GM18870 (cell line): Measurements from ENCODE around the gene AP5Z1.

ENCODE experiments used
- ATAC-seq: cut with Tn5 transposase; IDR thresholded peaks from one replicate; pipeline ENCODE4 v1.9.1; 2021; ENCODE audit warnings: moderate library complexity; ENCODE audit not compliant: unreplicated experiment

The AP5Z1 gene

DNA sequence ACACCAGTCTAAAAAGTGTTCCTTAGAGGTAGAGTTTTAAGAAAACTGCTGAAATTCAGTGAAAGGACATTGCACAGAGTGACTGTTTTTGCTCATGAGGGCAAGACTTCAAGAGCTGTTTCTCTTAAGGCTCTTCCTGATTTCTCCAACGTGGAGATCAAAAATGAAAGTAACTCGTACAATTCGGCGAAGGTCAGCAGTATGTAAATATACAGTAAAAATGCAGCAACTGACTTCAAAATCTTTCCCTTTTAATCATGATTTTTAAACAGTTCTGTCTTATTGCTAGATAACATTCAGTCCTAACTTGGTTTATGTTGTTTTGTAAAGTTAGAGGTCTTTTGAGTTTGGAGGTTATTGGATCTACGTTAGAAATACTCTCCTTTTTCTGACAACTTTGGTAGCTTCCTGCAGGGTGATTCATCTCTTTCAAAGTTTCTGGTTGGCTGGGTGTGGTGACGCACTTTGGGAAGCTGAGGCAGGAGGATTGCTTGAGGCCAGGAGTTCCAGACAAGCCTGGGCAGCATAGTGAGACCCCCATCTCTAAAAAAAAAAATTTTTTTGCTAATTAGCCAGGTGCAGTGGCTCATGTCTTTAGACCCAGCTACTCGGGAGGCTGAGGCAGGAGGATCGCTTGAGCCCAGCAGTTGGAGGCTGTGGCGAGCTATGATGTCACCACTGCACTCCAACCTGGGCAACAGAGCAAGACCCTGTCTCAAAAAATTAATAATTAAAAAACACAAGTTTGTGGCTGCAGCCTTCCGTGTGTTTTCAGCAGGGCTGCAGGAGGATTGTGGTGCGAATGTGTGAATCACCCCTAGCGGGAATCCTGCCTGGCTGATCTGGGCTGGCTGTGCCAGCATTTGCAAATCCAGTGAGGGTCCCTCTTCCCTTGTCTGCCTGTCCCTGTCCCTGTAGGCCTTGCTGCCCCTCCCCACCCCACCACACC lies 29.2 kb upstream of the AP5Z1 start:
- no peak for ATAC-seq

DNA sequence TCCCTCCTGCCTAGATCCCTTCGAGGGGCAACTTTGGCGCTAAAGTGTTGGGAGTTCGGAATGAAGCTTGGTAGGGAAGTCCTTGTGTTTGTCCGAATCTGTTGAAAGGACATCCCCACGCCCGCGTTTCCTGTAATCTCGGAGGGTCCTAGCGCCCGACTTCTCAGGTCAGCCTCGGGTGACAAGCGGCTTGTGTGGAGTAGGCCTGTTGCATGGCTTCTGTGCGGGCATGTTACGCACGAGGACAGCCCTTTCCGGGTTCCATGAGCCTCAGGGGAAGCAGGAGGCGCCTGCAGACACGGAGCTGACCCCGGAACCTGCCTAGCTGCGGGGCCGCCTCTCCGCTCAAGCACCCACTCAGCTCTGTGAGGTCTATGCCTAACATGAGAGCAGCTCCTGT lies 28.4 kb upstream of the AP5Z1 start:
- ATAC-seq: no peak

DNA sequence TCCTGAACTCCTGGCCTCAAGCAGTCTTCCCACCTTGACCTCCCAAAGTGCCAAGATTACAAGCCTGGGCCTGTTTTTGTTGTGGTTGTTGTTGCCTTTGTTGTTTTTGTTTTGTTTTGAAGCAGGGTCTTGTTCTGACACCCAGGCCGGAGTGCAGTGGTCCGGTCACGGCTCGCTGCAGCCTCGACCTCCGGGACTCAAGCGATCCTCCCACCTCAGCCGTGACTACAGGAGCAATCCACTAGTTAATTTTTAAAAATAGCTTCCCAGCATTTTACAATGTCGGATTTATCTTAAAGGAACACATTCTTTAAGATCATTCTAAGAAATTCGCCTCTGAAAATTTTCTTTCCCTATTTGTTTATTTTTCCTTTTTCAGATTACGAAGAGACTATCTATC lies 27.7 kb upstream of the AP5Z1 start:
- no peak for ATAC-seq

DNA sequence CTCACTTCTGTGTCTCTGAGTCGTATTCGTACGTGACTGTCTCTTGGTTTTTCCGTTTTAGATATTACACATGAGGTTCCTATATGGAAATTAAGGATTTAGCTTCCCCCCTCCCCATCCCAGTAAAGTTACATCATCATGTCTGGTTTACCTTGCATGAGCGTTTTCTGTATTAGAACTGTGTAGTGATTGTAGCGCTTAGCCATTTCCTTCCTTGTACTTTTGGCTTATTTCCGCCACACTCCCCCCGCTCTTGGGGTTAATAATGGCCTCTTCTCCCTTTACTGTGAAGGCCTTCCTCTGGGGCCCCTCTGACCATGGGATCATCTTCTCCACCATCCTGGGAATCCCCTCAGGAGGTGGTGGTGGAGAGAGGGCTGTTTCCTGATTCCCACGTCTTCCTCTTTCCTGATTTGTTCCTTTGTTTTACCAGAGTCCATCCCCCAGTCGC lies 27.2 kb upstream of the AP5Z1 start:
- no peak for ATAC-seq

DNA sequence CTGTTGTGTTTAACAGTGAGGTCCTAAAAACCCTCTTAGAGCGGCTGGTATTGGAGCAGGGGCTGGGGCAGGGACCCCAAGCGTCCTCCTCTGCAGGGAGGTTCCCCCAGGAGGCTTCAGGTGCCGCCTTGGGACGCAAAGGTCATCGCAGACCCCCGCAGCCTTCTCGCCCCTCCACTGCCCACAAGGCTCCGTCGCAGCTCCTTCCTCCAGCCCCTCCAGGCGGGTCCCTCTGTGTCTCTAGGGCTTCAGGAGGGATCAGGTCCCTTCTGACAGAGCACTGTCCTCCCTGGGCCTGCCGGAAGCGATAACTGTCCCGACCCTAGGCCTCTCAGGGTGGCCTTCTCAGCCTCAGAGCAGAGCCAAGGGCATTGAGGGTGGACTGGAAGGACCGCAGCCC lies 26.1 kb upstream of the AP5Z1 start:
- no peak for ATAC-seq

DNA sequence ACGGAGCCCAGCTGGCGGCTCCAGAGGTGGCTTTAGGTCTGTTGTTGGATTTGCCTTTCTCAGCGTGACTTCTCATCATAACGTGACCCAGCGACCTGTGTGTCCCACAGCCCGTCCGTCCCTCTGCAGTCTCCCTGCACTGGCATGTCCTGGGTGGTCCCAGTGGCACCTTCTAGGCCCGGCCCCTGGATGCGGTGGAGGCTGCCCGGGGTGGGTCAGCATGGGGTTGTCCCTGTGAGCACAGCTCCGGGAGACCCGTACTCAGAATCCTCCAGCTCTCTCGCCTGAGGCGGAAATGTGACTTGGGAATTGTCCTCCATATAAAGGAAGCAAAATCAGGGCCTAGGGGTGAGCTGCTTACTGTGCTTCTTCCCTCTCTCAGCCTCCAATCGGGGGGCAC lies 25.6 kb upstream of the AP5Z1 start:
- no peak for ATAC-seq

DNA sequence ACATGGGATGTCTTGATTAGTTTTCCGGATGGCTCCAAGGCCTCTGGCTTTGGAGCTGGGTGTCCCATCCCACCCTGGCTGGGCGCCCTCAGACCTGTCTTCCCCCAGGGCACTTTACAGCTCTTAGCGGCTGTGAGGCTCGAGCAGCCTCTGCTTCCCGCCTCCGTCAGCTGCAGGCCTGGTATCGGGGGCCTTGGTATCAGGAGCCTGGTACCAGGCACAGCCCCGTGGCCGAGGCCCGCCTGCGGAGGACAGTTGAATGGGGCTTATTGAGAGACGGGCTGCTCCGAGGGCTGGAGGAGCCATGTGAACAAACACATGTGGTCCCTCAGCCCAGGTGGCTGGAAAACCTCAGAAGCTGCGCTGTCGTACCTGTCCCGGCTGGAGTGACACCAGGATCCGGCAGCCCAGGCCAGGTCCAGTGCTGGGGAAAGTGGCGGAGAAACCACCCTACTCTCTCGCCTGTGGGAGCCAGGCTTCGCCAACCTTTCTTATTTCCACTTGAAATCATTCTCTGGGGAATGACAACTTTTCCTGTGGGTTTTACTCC lies 23.9 kb upstream of the AP5Z1 start:
- ATAC-seq: no peak

DNA sequence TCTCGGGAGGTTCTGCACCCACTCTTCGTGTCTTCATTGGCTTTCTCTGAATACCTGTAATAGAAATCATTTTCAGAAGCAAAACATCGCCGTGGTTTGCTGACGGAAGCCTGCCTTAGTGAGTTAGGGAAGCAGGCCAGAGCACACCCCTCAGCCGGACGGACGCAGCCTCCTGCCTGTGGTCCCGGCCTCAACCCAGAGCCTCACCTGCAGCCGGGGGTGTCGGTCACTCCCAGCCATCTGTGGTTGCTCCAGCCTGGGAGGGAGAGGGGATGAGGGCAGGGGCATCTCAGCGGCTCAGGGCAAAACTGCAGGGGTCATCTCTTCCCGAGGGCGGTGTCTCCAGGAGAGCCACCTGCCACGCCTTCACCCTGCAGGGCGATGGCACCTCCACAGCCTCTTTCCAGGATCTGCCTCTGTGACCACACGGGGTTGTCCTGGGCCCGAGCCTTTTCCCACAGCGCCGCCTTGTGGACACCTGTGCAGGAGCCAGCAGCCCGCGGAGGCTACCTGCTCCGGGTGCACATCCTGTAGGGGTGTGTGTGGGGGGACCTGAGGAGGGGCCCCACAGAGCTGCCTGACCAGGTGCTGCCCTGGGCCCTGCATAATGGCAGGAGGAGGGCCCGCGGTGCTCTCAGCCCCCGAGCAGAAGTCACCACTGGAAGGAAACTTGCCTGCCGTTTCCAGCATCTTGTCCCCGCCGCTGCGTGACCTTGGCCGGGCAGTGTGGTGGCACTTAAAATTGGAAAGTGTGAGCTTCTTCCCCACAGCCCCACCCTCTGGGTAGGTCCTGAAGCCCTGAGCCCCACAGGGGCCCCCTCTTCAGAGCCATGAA lies 21.6 kb upstream of the AP5Z1 start:
- peak; percentile 63 for ATAC-seq

DNA sequence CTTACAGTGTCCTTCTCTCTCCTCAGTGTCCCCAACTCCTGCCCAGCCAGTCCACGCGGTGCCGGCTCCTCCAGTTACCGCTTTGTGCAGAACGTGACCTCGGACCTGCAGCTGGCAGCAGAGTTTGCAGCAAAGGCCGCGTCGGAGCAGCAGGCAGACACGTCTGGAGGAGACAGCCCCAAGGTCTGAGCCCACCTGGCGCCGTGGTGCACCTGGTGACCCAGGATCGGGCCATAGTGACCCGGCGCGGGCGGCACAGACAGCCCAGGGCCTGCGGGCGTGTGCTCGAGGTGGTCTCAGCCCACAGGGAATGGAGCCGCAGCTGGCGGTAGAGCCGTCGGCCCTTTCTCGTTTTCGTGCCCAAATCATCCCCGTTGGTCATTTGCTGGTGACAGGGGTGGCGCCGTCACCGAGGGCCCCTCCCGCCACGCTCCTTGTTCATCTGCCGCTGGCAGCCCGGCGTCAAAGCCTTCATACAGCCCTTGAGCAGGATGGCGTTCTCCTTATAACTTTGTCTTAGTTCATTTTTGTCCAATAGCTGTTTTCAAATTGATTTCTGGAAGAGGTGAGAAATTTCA lies 20.9 kb upstream of the AP5Z1 start:
- no peak for ATAC-seq

DNA sequence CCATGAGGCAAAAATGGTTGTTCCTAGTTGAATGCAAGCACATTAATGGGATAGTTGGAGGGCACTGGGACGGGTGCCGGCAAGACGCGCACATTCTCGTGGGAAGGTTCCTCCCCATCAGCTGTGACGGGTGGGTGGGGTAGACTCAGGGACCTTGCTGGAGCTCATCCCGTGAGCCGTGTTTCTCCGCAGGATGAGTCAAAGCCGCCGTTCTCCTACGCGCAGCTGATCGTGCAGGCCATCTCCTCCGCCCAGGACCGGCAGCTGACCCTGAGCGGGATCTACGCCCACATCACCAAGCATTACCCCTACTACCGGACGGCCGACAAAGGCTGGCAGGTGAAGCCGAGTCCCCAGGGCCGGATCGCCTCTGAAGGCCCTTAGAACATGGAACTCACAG lies 20.4 kb upstream of the AP5Z1 start:
- no peak for ATAC-seq

DNA sequence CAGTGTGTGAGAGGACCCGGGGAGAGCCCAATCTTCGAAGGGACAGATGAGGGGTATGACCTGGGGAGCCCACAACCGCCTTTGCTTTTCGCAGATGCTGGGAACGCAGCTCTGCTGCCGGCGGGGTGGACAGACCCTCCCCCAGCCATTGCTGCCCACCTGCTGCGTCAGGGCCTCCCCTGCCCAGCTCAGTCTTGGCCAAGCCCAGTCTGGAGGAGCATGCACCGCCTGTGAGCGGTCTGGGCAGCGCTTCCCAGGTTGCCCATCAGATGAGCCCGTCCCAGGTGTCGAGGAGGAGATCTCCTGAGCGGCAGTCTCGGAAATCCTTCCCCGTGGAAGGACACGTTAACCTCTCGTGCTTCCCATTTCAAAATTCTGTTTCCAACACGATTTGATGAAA lies 17.3 kb upstream of the AP5Z1 start:
- ATAC-seq: no peak

DNA sequence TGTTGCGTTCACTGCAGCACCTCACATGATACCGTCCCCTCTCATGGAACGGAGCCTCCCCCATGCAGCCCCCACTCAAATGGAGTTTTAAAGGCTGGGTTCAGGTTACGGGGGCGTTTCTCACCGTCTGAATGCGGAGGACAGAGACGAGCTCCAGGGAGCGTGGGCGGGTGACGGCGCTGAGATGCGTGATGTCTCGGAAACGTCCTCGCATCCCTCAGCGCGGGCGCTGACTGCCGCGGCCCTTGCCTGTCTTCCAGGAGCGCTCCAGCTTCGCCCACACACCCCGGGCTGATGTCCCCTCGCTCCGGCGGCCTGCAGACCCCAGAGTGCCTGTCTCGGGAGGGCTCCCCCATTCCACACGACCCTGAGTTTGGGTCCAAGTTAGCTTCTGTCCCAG lies 16.6 kb upstream of the AP5Z1 start:
- no peak for ATAC-seq

DNA sequence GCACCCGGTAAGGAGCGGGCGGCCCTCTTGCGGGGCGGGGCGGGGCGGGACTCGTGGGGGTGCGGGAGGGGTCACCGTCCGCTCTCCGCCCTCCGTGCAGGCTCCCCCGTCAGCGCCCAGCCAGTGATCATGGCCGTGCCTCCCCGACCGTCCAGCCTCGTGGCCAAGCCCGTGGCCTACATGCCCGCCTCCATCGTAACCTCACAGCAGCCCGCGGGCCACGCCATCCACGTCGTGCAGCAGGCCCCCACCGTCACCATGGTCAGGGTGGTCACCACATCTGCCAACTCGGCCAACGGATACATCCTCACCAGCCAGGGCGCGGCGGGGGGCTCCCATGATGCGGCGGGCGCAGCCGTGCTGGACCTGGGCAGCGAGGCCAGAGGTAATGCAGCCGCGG lies 16.2 kb upstream of the AP5Z1 start:
- no peak for ATAC-seq

DNA sequence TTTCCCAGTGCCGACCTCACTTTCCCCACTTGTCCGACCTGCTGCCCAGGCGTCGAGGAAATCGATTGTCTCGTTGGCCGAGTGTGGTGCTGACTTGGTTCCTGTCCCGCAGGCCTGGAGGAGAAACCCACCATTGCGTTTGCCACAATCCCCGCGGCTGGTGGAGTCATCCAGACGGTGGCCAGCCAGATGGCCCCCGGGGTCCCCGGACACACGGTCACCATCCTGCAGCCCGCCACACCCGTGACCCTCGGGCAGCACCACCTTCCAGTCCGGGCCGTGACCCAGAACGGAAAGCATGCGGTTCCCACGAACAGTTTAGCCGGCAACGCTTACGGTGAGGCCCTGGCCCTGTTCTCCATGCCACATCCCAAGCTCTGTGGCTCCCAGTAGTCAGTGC lies 14.5 kb upstream of the AP5Z1 start:
- ATAC-seq: no peak

DNA sequence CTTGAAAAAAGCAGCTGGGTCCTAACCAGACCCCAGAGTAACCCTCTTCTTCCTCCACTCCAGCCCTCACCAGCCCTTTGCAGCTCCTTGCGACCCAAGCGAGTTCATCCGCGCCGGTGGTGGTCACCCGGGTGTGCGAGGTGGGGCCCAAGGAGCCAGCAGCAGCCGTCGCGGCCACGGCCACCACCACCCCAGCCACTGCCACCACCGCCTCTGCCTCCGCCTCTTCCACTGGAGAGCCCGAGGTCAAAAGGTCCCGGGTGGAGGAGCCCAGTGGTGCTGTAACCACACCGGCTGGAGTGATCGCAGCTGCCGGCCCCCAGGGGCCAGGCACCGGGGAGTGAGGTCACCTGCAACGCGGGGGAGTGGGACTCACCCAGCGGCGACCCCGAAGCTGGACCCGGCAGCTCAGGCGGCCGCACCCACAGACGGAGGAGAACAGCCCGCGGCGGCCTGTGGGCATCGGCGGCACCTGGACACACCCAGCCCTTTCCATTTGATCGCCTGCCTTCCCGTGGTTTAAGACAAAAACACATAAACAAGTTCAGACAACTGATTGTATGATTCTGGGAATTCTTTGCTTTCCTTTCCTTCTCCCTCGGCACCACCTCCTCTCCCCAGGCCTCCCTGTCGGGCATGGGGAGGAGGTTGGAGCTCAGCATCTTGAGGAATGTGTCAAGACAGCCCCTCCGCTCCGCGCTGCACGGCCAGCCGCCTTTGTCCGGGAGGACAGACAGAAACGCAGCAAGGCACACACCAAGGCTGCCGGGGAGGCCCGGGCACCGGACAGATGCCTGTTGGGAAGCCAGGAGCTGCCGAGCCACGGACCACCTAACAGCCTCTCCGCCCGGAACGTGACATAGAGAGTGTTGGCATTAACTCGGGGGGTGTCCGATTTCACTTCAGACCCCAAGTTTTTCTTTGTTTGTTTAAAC lies 13.0 kb upstream of the AP5Z1 start:
- no peak for ATAC-seq

DNA sequence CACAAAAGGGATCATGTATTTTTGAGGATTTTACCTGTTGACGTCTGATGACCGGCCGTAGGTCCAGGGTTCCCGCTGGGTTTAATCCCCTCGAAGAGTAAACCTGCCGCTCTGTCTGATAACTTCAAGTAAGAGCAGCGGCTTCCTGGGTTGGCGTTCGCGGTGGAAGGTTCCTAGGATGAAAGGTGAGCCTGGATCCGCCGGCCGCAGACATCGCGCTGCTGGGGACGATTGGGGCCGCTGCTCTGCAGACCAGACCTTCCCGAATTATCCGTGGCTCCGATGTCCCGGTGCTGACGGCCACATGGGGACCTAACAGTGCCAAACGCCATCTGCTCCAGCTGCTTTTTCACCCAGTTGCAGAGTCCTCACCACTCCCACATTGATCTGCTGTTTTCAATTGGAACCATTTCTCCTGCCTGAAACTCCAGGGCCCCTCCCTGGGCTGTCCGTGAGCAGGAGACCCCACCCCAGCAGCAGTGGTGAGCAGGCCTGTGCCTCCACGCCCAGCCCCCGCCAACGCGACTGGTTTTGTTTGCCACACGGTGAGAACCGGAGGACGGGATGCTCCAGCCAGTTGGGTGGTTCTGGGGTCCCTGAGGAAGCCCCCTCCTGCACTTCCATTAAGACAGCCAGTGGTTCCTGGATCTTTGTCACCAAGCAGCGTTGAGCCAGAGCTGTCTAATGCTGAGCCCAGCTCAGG lies 12.2 kb upstream of the AP5Z1 start:
- no peak for ATAC-seq

DNA sequence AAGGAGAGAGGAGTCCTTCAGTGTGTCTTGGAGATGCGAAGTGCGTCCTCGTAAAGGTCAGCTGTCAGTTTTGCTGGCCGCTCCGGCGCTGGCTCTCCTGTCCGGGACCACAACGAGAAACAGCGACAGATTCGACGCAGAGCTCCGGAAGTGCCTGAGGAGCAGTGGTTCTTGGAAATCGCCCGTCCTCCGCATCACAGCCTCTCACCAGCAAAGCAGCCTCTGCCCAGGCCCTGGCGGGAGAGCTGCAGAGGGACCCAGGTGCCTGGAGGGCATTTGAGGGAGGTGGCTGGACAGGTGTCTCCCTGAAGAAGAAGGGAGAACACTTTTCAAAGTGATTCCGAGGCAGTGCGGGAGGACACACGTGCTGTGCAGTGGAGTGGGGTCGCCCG lies 11.6 kb upstream of the AP5Z1 start:
- ATAC-seq: no peak

DNA sequence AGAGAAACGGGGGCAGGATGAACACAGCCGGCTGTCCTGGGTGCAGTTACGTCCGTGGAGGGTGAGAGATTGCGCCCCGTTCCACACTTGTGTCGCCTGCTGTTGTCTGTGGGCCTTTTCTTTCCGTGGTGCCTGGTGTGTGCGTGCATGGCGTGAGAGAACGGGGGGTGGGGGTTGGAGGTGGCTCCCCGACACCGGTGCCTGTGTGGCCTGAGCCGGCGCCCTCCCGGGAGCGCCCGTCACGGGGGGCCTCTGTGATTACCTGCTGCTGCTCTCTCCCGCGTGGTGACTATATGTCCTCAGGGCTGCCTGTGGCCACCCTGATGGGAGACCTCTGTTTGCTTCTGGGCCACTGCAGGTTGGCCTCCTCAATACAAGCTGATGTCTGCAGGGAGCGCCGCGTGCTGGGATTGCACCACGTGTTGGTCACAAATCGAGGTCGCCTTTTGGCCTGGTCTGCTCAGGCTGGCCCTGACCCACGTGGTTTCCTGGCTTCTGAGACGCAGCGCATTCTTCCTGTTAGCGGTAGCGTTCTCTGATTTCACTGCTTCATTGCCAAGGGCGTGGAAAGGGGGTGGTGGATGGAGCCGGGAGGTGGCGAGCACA lies 10.9 kb upstream of the AP5Z1 start:
- ATAC-seq: no peak

DNA sequence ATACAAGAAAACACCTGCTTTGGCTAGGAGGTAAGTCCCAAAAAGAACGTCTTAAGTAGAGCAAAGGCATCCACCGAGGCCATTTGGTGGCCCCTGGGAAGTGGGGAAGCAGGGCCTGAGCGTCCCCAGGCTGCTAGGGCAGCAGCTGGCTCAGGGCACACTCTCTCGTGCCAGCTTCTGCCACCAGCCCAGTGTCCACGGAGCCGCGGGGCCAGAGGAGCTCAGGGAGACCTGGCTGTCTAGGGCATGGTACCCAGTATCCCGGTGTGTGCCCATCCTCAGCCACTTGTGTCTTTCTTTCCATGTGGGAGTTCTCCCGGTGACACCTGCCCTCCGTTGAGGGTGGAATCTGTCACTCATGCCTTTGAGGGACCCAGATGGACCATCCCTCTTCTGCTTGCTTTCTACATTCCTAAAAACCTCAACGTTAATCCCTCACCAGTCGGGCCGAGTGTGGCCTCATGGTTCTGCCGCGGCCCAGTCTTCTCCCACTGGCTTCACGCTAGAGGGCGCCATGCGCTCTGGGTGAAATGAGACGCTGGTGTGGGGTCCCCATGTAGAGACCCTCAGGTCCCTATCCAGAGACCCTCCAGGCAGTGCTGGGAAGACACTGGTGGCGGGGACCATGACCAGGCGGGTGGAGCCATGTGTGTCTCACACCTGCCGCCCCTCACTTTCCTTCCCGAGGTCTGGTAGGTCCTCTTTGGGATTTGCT lies 9.5 kb upstream of the AP5Z1 start:
- no peak for ATAC-seq
